Measurements from ENCODE around the gene PALLD.

PALLD gene

GRCh38 chr4:168575473-168575872, 78.6 kb downstream of the PALLD start:
- H3K9me3 Mint-ChIP-seq, result peaks cover 8 to 20% of the 10 kb centered on the region in 2 donors

GRCh38 chr4:168577624-168578023, 80.8 kb downstream of the PALLD start:
- H3K27ac Mint-ChIP-seq, result no peak overlapping the region
- H3K27me3 Mint-ChIP-seq, result no peaks in the 10 kb centered on the region
- H3K4me1 Mint-ChIP-seq, result no peaks in the 10 kb centered on the region
- no peak overlapping the region for H3K4me3 Mint-ChIP-seq
- ATAC-seq (no peak), DNase-seq (no peak)
- H3K9me3 Mint-ChIP-seq, result peaks cover 8 to 20% of the 10 kb centered on the region in 2 donors

More at GRCh38 chr4:168575473-168575872, 78.6 kb downstream of the PALLD start:
- H3K27ac Mint-ChIP-seq, result no peak overlapping the region
- H3K4me3 Mint-ChIP-seq, result no peak overlapping the region
- peak; percentile 53 for ATAC-seq
- no peaks in the 10 kb centered on the region for H3K4me1 Mint-ChIP-seq
- DNase-seq, result no peak
- no peaks in the 10 kb centered on the region for H3K27me3 Mint-ChIP-seq

DNA sequence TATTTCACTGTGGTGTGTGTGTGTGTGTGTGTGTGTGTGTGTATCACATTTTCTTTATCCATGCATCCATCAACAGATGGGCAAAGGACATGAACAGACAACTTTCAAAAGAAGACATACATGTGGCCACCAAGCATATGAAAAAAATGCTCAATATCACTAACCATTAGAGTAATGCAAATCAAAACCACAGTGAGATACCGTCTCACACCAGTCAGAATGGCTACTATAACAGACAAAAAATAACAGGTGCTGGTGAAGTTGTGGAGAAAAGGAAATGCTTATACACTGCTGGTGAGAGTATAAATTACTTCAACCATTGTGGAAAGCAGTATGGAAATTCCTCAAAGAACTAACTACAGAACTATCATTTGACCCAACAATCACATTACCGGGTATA, 83.4 kb downstream of the PALLD start:
- H3K27ac Mint-ChIP-seq, result no peak overlapping the region
- H3K27me3 Mint-ChIP-seq, result peaks cover 11% of the 10 kb centered on the region
- ATAC-seq (no peak), DNase-seq (no peak)
- H3K4me3 Mint-ChIP-seq, result no peak overlapping the region
- peaks cover under 1 to 5% of the 10 kb centered on the region in 2 donors for H3K9me3 Mint-ChIP-seq
- H3K4me1 Mint-ChIP-seq, result no peaks in the 10 kb centered on the region

DNA sequence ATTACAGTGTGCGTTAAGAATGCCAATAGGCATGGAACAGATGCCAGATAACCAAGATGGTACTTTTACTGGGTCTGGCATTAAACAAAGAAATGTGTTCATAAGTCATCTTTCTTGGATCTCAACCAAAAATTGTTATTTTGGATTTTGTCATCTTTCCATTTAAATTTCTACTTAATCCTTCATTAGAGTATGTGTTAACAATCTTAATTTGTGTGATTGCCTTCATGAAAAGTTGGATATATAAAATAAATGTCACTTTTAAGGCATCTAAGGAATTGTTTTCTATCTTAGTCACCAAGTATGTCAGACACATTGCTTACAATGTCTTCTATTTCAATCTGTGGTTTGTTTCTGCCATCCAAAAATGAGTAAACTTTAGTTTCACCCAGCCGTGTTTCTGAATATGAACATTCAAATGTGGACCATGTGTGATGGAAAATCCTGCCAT, 87.5 kb downstream of the PALLD start:
- Mint-ChIP-seq H3K27me3 (peaks cover 34% of the 10 kb centered on the region), H3K4me3 (no peak overlapping the region), H3K9me3 (no peaks in the 10 kb centered on the region), H3K4me1 (no peaks in the 10 kb centered on the region), H3K27ac (no peak overlapping the region)
- ATAC-seq, result no peak
- DNase-seq, result no peak

DNA sequence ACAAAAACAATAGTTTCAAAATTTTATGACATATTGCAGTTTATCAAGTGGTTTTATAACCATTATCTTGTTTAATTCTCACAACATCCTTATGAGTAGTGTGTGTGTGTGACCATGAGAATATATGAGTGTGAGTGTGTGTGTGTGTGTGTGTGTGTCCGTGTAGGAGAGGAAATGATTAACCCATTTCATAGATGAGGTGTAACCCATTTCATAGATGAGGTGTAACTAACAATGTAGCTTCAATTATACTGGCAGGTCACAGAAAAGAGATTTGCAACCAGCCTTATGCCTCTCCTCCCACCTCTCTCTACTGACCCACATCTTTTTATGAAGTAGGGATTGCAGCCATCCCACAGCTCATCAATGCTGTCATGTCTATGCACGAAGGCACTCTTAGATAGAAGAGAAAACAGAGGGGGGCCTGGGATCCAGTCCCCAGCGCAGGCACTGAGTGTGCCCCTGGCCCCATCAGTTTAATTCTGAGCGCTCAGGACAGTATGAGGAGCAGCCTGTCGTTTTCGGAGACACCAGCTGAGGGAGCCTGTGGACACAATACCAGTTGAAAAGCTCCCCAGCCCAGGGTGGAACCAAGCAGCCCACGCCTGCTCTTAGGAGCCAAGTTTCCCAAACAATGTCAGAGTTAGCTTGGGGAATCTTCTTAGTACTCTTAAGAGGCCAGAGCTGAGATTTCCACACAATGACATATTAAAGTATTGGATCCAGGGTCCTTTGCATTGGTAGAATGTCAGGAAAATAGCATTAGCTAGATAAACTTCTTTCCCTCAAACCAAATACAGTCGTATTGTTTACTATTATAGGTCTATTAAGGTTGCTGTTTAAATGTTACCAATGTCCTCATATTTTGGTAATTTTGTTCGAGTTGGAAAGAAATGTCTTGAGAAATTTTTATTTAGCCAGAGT, 88.6 kb downstream of the PALLD start:
- Mint-ChIP-seq H3K27ac (no peak overlapping the region), H3K27me3 (peaks cover 34% of the 10 kb centered on the region), H3K9me3 (no peaks in the 10 kb centered on the region), H3K4me1 (no peaks in the 10 kb centered on the region), H3K4me3 (no peak overlapping the region)
- DNase-seq, result peak in 1 of 2 donors; percentile 5
- peak; percentile 82 for ATAC-seq

- peaks cover 34% of the 10 kb centered on the region for H3K27me3 Mint-ChIP-seq
- no peak overlapping the region for H3K4me3 Mint-ChIP-seq
- no peak overlapping the region for H3K27ac Mint-ChIP-seq
- no peaks in the 10 kb centered on the region for H3K4me1 Mint-ChIP-seq
- no peak for DNase-seq
- no peak for ATAC-seq
- no peaks in the 10 kb centered on the region for H3K9me3 Mint-ChIP-seq
Observed at GRCh38 chr4:168586926-168587325, 90.1 kb downstream of the PALLD start.

- no peaks in the 10 kb centered on the region for H3K9me3 Mint-ChIP-seq
- no peaks in the 10 kb centered on the region for H3K4me1 Mint-ChIP-seq
- H3K27me3 Mint-ChIP-seq, result peaks cover 34% of the 10 kb centered on the region
- ATAC-seq (no peak), DNase-seq (no peak)
- H3K4me3 Mint-ChIP-seq, result no peak overlapping the region
- no peak overlapping the region for H3K27ac Mint-ChIP-seq
Observed at GRCh38 chr4:168587411-168588125, 90.7 kb downstream of the PALLD start.

DNA sequence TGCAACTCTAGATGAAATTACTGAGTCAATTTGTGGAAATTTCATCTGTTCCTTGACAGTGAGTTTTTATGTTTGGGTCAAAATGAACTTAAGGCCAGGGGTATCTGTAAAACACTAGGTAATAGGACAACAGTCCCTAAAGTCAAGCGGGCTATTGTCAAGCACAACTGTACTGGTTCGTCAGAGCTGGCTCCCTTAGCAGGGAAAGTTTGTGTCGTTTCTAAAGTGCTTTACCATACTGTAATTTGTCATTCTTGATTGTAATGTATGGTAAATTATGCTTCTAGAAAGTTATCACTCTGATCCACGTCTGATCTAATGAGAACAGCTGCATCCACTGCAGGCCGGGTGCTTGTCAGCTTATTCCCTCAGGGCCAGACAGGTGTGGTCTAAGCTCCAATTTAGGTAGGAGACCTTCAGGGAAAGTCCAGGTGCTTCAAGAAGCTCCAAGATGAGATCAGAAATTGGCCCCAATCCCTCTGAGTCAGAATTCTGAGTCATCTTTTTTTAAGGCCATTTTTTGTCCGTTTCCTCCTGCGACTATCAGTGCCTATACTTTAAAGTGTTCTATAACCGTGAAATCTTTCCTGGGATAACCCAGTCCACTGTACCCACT, 92.2 kb downstream of the PALLD start:
- H3K27me3 Mint-ChIP-seq, result peaks cover 27% of the 10 kb centered on the region
- H3K4me1 Mint-ChIP-seq, result no peaks in the 10 kb centered on the region
- no peak for ATAC-seq
- H3K4me3 Mint-ChIP-seq, result no peak overlapping the region
- H3K27ac Mint-ChIP-seq, result no peak overlapping the region
- no peak for DNase-seq
- H3K9me3 Mint-ChIP-seq, result no peaks in the 10 kb centered on the region

GRCh38 chr4:168592676-168593075, 95.8 kb downstream of the PALLD start:
- Mint-ChIP-seq H3K4me1 (no peaks in the 10 kb centered on the region), H3K27ac (no peak overlapping the region)

DNA sequence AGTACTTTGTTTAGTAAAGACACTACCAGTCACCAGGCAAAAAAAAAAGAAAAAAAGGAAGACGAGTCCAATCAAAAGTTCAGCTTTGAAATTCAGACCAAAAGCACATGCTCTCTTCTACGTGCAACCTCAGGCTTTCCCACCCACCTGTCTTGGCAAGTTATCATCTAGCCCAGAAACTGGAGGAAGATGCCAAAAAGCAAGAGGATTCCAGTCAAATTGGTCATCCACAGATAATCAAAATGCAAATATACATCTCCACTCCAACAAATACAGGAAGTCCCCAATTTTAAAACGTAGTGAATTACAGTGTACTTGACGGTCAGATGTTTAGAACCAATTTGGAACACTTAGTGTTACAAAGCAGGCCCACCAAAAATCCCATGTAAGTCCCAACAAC, 96.5 kb downstream of the PALLD start:
- Mint-ChIP-seq H3K27me3 (peaks cover 4% of the 10 kb centered on the region), H3K27ac (no peak overlapping the region), H3K4me1 (no peaks in the 10 kb centered on the region), H3K4me3 (no peak overlapping the region), H3K9me3 (no peaks in the 10 kb centered on the region)
- no peak for DNase-seq
- no peak for ATAC-seq

More at GRCh38 chr4:168592676-168593075, 95.8 kb downstream of the PALLD start:
- H3K27me3 Mint-ChIP-seq, result peaks cover 5% of the 10 kb centered on the region
- ATAC-seq, result no peak
- no peak overlapping the region for H3K4me3 Mint-ChIP-seq
- H3K9me3 Mint-ChIP-seq, result no peaks in the 10 kb centered on the region
- no peak for DNase-seq

DNA sequence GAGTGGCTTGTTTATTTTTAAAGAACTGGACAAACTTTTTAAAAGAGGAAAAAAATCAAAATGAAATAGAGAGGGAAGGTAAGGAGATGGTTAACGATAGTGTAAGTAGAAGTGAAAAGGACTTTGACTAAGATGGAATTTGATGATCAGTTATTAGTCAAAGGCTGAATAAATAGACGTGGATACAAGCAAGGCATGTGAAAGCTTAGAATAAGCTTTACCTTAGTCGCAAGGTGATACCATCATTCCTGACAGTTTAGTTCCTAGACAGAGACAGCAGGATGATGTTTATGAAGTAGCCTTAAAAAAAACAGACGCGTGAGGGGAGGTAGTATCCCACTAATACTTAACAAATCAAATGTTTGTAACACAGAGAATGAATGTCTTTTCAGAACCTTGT, 97.3 kb downstream of the PALLD start:
- ATAC-seq (no peak), DNase-seq (no peak)
- Mint-ChIP-seq H3K27me3 (peaks cover 7% of the 10 kb centered on the region), H3K9me3 (no peaks in the 10 kb centered on the region), H3K27ac (no peak overlapping the region), H3K4me1 (no peaks in the 10 kb centered on the region), H3K4me3 (no peak overlapping the region)

DNA sequence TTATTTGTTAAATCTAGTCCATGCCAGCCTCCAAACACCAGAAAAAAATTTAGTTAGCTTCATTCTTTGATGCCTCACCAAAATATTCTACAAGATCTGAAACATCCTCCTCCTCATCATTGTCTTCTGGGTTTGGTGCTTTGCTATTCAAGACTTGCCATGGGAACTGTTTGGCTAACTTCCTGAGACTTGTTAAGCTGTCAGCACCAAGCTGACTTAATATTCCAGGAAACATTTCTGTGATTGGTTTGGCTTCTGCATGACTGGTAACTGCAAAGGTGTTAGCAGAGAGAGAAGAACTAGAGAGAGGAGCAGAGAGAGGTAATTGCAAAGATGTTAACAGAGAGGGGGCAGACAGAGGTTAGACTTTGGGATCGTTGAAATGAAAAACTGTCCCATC, 101.3 kb downstream of the PALLD start:
- no peaks in the 10 kb centered on the region for H3K9me3 Mint-ChIP-seq
- no peak overlapping the region for H3K27ac Mint-ChIP-seq
- no peak for ATAC-seq
- no peak for DNase-seq
- H3K4me3 Mint-ChIP-seq, result no peak overlapping the region
- H3K4me1 Mint-ChIP-seq, result no peaks in the 10 kb centered on the region
- H3K27me3 Mint-ChIP-seq, result peaks cover 14% of the 10 kb centered on the region

DNA sequence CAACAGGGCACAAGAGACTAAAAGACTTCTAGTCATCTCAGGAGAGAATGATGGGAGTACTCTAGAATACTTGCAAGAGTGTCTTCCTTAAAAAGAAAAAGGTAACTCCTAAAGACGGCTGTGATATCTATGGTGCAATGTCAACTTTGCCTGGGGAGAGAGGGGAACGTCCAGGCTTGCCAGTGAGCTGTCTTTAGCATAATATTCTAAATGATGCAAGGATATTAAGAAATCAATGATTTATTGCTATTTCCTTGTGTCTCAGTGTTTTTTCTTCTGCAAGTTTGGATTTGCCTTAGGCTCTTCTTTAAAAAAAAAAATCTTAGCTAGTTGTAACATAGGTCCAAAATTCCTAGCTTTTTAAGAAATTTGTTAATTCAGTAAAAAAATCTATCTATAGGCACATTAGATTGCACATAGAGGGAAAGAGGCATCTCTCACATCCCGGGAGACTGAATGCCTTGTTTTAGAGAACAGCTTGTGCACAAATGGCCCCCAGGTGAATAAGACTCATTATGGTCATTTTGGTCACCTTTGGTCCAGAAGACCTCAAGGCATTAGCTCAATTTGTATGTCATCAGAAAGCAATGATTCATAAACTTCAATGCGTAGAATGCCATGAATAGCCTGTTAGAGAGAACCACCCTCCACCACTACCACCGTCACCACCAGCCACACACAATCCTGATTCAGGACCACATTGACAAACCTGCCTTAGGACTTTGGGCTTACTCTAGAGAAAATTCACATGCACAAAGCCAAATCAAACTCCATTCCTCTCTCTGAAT, 104.1 kb downstream of the PALLD start:
- ATAC-seq (no peak), DNase-seq (no peak)
- Mint-ChIP-seq H3K4me1 (no peaks in the 10 kb centered on the region), H3K27ac (no peak overlapping the region), H3K27me3 (peaks cover 14% of the 10 kb centered on the region), H3K4me3 (no peak overlapping the region), H3K9me3 (no peaks in the 10 kb centered on the region)

- Mint-ChIP-seq H3K27ac (no peak overlapping the region), H3K27me3 (peaks cover 14% of the 10 kb centered on the region), H3K4me1 (no peaks in the 10 kb centered on the region), H3K4me3 (no peak overlapping the region), H3K9me3 (no peaks in the 10 kb centered on the region)
- DNase-seq (no peak), ATAC-seq (no peak)
Observed at GRCh38 chr4:168601899-168602298, 105.0 kb downstream of the PALLD start.
